CD4-positive, alpha-beta T cell treated with Interleukin-10 for 1 hour (primary cell): Measurements from ENCODE around the gene SLX9.

ENCODE experiments used
- DNase-seq: peaks from one replicate; pipeline ENCODE4 v3.0.0-alpha.2; 2020

SLX9 gene

DNA sequence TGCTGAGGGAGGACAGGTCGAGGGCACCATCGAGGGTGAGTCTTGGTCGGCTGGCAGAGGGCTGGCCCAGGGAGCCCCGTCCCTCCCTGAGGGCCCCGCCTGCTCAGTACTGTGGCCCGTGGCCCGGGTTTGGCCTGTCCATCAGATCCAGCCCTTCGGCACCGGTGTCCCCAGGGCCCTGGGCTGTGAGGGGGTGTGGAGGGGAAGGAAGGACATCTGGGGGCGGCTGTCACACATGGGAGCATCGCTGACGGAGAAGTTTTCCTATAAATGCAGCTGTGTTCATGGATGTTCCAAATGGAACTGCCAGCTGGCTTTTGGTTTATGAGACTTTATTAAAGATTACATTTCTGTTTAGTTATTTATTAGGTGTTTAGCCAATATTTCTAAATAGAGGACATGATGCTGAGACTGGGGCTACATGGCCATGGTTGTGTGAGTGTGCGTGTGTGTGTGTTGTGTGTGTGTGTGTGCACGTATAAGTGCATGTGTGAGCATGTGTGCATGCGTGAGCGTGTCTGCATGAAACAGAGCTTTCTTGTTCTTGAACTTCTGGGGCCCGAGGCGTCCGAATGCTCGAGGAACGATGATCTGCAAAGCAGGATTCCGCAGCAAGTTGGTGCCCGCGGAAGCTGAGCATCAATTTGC lies 54.3 kb downstream of the SLX9 start:
- no peak for DNase-seq

DNA sequence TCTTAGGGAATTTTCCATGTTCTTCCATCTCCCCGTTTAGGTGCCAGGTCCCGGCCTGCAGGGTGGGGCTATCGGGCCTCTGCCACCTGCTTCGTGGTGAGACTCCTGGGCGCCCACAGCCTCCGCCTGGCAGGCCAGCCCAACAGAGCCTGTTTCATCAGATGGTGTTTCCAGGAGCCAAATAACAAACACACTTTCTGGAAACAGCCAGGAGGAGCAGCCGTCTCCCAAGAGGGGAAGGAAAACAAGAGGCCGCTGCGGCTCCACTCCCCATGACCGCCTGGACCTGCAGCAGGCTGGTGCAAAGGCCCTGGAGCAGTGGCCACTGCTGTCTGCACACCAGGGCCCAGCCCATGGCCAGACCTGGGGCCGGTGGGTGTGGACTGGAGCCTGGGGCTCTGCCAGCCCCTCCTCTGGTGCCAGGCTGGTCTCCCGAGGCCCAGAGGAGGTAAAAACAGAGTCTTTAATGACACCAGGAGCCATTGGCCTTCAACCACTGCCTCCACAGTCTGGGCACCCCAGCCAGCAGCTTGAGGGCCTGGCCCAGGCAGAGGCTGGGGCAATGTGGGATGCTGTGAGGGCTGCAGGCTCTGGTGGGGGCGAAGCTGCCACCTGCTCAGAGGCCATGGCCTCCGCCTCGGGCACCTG lies 55.0 kb downstream of the SLX9 start:
- DNase-seq = no peak

DNA sequence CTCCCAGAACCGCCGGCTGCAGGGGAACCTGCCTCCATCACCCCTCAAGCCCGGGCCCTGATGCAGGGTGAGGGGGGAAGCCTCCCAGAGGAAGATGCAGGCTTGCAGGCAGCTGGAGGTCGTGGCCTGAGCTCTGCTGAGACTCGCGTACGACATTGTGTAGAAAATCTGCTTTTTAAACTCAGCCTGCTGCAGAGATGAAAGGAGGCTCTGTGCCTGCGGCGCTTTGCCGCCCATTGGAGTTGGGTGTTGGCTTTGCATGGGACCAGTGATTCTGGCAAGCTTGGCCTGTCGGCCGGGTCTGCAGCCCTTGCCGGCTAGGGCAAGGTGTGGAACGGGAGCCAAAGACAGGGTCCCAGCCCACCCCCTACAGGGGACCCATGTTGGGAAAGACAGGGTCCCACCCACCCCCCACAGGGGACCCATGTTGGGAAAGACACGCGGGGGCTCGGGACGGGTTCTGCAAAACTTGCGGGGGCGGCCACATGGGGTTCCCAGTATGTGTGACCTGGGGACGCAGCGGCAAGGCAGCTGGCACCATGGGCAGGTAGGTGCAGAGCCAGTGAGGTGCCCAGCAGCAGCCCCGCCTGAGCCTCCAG lies 55.6 kb downstream of the SLX9 start:
- no peak for DNase-seq

DNA sequence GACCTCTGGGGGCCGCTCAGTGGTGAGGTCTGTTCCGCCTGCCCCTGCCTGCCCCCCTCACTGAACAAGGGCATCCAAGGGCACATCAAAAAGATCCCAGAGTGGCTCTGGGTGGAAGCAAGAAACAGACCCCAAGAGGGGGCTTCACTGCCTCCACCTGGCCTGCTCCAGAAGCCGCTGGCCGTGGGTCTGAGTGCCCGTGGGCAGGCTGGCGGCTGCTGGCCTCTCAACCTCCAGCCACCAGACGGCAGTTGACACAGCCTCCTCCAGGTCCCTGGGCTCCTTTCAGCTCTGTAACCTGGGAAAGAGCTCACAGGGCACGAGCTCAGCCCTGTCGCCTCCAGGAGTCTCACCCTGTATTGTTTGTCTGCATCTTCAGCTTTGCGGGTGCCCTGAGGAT lies 56.3 kb downstream of the SLX9 start:
- no peak for DNase-seq

DNA sequence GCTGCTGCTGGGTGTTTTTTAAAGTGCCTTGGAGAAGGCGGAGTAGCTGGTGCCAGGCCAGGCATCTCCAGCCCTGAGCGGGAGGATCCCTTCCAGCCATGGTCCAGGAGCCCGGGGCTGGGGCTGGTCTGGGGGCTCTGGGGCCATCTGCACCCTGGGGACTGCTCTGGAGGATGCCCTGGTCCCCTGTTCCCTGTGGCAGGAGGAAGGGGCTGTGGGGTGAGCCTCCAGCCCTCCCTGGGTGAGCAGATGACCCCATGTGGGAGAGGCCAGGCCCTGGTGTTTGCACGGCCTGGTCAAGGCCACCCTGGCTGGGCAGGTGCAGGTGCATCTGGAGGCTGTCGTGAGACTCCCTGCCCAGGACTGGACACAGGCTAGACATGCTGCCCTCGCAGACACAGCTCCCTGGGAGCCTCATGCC lies 56.7 kb downstream of the SLX9 start:
- DNase-seq = no peak

DNA sequence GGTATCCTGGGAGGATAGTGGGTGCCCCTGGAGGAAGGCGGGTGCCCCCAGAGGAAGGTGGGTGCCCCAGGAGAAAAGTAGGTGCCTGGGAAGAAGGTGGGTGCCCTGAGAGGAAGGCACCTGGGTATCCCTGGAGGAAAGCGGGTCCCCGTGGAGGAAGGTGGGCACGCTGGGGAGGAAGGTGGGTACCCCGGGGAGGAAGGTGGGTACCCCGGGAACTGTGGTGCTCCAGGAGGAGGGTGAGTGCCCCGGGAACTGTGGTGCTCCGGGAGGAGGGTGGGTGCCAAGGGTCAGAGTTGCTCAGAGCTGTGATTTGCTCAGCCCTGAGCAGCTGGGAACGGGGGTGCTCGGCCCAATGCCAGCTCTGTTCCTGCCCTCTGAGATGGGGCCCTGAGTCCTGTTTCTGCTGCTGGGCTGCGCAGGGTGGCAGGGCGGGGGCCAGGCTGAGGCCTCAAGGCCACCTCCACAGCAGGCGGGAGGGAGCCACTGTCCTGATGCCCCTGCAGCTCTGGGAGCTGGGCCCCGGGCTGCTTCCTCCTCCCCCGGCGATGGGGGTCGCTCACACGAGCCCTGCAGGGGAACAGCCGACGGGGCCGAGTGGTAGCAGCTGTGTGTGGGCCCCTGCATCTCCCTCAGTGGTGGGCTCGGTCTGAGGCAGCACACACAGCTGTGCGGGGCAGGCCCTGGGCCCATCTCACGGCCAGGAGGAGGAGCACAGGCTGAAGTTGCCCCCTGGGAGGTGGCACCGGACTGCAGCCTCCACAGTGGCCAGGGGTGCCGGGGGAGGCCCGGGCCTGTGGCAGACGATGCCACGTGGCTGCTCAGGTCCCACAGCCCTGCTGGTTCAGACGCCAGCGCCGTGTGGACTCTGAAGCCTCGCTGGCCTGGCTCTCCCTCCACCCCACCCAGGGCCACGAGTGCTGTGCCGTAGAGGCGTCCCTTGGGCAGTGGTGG lies 57.4 kb downstream of the SLX9 start:
- DNase-seq = no peak

DNA sequence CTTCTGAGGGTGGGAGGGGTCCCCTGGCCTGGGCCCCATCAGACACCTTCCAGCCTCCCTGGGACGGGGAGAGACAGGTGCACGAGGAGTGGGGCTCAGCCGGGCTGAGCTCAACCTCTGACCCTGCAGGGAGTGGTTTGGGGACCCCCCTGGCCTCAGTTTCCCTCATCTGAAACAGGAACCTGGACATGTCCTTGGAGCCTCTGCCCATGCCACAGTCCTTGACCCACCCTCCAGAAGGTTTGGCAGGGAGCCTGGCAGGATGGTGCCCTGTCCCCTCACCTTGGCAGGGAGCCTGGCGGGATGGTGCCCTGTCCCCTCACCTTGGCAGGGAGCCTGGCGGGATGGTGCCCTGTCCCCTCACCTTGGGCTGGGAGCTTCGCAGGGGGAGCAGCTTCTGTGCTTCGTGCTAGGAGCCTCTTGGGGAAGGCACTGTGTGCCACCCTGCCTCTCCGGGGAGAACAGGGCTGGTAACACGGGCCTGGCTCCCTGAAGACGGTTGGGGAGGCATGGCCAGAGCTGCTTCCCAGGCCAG lies 58.3 kb downstream of the SLX9 start:
- no peak for DNase-seq

DNA sequence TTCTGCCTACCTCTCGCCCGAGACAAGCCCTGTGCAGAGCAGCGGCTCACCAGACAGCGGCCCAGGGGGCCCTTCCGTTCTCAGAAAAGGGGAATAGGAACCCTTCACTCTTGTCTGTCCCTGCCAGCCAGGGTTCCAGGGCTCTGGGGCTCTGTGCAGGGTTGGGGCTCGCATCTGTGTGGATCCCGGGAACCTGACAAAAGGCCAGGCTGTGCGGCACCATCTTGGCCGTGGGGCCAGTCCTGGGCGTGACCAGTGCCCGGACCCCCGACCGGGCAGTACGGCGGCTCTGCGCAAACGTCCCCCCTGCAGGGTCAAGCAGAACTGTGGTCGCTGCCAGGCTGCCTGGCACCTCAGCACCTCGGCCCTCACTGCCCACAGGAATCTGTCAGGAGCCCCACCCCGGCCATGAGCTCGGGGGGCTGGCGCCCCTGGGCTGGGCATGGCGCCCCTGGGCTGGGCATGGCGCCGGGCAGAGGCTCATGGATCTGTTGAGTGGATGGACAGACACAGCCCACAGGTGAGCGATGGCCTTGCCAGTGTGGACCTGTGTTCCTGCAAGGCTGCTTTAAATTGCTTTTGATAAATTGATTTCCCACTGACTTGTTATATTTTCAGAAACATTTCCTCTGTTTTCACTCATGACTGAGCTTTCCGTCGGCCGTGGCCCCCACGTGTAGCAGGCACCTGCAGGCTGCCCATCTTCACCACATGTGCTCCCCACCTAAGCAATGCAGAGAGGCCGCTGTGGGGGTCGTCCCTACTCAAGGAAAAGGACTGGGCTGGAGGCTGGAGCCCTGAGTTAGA lies 59.0 kb downstream of the SLX9 start:
- no peak for DNase-seq

DNA sequence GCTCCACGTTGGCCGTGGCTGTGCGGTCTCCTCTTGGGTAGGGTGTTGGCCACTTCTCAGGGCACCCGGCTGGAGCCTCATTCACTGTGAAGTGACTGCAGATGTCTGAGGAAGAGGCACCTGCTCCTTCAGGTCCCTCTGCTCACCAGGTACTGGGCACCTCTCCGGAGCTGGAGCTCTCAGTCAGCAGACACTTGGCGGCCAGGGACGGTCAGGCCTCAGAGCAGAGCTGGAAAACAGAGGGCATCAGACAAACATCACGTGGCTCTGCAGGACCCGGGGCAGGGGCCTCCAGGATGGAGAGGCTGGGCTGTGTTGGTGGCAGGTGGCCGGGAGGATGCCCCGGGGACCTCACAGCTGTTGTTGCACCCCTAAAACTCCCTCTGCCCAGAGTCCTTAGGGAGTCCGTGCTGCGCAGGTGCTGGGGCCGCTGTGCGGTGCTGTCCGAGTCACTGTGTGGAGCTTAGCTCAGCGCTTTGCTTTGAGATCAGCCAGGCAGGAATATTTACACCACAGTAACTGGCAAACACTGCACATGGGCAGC lies 59.7 kb downstream of the SLX9 start:
- no peak for DNase-seq

DNA sequence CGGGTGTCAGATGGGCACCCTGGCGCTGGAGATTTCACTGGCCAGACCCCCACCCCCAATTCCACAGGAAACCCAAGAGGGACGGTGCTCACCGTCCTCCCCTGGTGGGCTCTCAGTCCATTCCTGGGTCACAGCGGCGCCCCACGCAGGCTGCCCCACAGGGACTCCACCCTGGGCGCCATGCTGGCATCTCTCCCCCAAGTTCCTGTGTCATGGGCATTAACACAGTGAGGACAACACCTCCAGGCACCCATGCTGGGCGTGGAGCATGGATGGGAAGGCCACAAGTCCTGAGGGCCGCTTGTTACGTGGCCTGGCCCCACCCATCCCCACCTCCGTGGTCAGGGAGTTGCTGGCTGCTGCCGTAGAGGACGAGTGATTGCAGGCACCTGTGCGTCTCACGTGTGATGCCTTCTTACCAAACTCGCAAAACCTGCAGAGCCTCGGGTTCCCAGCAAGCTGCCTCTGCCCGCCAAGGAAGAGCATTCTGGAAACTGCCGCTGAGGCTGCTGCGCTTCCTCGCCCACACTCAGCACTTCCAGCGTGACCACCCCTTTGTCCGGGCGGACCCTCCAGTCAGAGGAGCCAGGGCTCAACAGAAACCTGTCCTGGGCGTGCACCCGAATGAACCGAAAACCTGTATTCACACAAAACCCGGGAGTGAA lies 60.3 kb downstream of the SLX9 start:
- DNase-seq = no peak

DNA sequence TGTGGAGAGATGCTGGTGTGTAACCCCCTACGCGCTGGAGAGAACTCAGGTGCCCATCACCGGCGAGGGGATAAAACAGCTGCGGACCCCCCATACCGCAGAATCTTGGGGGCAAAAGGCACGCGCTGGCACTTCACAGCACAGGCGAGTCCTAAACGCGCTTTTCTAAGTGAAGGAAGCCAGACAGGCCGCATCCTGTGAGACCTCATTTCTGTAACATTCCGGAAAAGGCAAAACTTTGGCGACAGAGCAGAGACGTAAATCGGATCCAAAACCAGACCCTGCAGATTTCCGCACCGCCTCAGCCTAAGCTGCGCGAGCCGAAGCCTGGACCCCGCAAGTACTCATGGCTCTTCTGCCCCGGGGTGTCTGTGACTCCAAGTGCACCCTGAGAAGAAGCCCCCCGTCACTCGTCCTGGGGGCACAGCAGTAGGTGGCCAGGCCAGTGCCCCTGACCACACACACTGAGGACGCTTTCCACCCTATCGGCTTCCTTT lies 60.9 kb downstream of the SLX9 start:
- DNase-seq = no peak

DNA sequence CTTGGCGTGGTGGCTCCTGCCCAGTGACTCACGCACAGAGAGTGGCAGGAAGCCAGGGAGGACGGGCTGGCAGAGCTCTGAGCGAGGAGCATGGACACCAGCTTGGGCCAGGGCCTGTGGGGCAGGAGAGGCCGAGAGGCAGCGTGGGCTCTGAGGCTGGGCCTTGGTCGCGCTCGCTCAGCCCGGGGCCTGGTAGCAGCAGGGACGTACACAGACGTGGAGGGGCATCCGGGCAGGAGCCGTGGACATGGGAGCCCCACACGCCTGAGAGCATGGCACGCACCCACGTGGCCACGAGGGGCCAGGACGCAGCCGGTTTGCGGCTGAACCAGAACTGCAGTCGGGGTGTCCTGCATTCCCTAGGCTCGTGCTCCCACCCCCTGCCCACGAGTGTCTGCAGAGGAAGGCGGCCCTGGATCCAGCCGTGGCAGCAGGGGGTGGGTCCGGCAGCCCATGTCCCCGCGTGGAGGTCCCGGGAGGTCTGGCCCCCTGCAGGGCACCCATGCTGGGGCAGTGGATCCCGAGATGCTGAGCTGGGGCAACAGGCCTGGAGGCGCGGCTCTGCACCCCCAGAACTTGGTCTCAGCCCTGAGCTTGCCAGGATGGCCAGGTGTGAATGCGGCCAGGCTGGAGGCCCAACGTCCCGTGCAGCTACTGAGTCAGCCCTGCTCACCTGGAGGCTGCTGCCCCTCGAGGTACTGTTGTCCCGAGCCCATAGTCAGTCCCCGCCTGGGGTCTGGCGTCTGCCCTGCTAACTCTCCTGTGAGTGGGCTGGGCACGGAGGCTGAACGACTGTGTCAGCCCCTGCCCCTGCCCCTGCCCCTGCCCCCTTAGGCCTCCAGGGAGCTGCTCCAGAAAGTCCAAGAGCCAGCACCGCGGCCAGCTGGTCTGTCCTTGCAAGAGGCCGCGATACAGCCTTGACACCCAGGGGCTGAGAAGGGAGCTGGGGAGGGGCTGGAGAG lies 61.6 kb downstream of the SLX9 start:
- DNase-seq = no peak

DNA sequence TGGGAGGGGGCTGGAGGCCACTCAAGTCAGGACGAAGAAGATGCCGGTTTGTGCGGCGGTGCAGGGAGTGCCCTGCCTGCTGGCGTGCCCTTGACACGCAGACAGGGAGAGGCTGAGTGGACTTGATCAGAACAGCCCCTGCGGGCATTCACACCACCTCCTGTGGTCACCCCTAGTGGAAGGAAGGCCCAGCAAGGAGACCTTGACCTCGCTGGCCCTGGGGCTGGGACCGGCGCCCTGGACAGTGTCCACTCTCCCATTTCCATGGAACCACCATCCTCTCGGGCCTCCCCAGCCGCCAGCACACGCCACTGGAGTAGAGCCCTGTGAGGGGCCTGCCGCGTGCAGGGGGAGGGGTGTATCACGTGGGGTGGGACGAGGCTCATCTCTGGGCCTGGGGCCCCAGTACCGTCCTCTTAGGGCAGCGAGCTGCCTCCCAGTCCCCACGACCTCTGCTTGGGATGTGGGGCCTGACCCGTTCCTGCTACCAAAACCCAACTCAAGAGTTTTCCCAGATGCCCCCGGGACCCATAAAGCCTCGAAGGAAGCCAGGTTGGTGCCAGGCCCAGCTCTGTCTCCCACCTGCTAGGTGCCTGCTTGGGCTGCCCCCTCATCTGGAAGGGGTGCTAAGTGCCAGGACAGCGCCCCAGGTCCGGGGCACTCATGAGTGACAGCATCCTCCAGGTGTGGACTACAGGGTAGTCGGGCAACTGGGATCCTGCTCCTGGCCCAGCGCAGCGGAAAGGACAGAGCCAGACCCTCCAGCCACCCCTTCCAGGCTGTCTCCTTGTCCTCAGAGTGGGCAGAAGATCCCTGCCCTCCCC lies 62.8 kb downstream of the SLX9 start:
- no peak for DNase-seq

DNA sequence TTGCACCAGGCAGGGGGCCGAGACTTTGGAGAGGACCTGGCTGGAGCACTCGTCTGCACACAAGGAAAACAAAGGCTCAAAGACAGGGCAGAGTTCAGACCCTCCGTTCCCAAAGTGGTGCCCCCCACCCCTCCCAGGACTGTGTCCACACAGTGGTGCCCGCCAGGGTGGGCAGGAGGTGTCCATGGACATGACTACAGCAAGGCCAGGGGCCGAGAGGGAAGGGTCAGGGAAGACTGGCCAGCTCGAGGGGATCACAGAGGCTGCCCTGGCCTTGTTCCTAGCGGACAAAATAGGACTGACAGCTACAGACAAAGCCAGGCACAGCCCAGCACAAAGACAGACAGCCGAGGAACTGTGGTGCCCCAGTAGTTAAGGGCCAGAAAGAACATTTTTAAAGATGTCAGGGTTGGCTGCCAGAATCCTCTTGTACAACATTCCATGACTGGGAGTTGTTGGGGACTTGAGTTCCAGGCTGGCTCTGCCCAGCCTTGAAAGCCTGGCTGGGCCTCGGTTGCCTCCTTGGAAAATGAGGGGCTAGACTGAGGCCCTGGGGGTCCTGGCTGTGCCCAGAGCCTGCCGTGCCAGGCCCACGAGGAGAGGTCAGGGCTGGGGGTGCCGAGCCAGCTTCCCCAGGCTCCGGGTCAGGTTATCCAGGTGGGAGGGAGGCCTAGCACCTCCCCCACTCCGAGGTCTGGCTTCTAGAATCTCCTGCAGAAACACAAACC lies 63.7 kb downstream of the SLX9 start:
- no peak for DNase-seq

DNA sequence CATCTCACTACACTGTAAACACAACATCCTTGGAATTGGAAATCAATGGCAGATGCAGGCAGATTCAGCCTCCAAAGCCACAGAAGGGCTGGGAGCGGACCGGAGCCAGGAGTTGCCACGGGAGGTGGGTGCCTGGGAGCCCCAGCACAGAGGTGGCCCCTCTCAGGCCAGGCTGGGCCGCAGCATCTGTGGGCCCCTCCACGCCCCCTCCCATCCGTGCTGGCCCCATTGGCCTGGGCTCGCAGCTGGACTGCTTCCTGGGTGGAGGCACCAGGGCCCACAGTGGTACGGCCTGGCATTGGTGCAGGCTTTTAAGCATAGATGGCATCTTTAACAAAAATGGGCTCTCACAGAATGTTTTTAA lies 64.2 kb downstream of the SLX9 start:
- DNase-seq = no peak

DNA sequence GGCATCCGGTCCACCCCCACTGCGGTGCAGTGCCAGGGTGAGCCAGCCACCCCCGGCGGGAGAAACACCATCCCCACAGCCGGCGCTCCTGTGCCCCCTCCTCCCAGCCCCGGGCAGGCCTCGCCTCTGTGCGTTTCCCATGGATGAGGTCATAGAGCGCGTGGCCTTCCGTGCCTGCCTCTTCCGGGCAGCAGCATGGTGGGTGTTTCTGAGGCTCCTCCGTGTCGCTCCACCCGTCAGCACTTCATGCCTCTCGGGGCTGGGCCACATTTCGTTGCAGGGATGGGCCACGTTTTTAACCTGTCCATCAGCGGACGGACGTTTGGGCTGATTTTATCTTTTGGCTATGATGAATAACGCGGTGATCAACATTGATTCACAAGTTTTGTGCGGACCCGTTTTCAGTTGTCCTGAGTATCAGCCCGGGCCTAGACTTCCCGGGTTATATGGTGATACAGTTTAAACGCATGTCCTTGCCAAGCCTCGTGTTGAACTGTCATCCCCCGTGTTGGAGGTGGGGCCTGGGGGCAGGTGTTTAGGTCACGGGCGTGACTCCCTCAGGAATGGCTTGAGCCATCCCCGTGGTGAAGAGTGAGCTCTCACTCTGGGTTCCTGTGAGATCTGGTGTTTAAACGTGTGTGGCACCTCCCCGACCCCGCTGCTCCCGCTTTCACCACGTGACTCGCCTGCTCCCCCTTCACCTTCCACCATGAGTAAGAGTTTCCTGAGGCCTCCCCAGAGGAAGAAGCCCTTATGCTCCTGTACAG lies 64.8 kb downstream of the SLX9 start:
- no peak for DNase-seq

DNA sequence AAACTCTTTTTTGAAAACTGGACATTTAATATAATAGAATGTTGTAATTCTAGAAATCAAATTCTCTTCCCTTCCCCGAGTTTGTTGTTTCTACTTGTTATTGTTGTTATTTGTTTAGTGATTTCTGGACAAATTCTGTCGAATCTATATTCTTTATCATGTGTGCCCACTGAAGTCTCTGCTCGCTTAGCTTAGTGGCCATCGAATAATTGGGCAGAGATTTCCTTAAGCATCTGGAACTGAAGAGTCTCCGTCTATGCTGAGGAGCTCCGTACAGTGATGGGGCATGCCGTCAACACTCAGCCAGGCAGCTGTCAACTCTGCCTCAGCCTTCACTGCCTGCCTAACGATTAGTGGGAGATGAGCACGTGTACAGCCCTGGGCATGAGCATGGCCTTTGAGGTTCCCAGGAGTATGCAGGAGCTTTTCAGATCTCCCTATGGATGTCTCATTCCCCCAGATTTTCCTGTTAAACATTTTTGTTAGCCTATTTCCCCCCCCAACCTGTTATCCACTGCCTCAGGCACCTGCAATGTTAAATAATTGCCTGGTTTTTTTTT lies 66.8 kb downstream of the SLX9 start:
- no peak for DNase-seq
